Measurements from ENCODE around the gene BEND3. TPM values are rescaled to one million over a fixed set of nuclear protein-coding genes. Genes with fewer than 3 reads are reported as not detected.

Gene BEND3
- total and polyA plus RNA-seq, 2 of the 8 experiments (the other 6 are each of a cell fraction or from before 2014, with no cell fraction given), result 25.2 to 38.8 TPM

DNA sequence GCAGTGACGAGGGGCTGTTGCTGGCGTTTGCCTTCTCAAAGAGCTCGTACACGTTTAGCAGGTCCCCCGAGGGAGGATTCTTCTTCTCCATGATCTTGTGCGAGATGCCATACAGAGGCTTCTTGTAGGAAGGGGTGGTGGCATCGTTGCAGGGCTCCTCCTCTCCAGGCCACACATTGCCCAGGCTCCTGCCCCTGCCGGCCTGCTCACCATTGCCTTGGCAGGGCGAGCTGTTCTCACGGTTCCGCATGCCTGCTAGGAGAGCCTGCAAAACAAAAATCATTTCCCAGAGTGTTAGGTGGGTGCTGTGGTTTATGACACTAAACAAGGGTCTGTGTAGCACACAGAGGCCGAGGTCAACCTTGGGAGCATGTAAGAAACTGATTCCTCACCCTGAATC, 44.6 kb downstream of the BEND3 start:
- H4K5ac ChIP-seq (ENCODE audit: insufficient read length, low read depth, low read length), result no peak overlapping the region
- ChIA-PET CTCF (ENCODE audit: partially characterized antibody) (interaction anchor here (0.6 to 1.4 kb wide), 6 partner anchors 8 to 633 kb away, joined by 3 to 4 read pairs (median 4); no protein-coding TSS in a partner anchor), POLR2A (ENCODE audit: partially characterized antibody) (interaction anchor here (1.4 to 1.6 kb wide), 2 partner anchors 9 to 13 kb away, joined by 3 to 4 read pairs; no protein-coding TSS in a partner anchor)
- H3K14ac ChIP-seq (ENCODE audit: insufficient read length), result no peak overlapping the region
- no peak for FAIRE-seq
- no peak overlapping the region for H3K56ac ChIP-seq (replicated peaks; ENCODE audit: insufficient read length, low read depth, low read length)
- H2BK12ac ChIP-seq (ENCODE audit: low read depth, low read length), result no peak overlapping the region
- H3K23ac ChIP-seq (ENCODE audit: insufficient read length), result no peak overlapping the region
- no peak overlapping the region for H3K18ac ChIP-seq (ENCODE audit: extremely low read depth, low read length)
- H2BK20ac ChIP-seq (ENCODE audit: low read length), result no peak overlapping the region
- H4K20me1 ChIP-seq (replicated peaks in 1 of 2; ENCODE audit: control insufficient read depth in 1 of 2, insufficient read depth in 2 of 2, low read length in 2 of 2), result no peaks in the 10 kb centered on the region
- no peak for DNase-seq (ENCODE audit: low read depth in 1 of 2, low spot score in 2 of 2)
- H3K23me2 ChIP-seq (ENCODE audit: low read depth, low read length), result no peaks in the 10 kb centered on the region
- no peaks in the 10 kb centered on the region for H3K9me3 ChIP-seq (ENCODE audit: insufficient read depth in 2 of 2, low read depth in 1 of 2, low read length in 1 of 2)
- no peak overlapping the region for H2BK15ac ChIP-seq (ENCODE audit: low read length)
- H3K4me3 ChIP-seq (ENCODE audit: extremely low read depth in 1 of 4, insufficient read depth in 2 of 4, low read depth in 3 of 4, low read length in 4 of 4), result no peak overlapping the region
- no peak overlapping the region for H3K4ac ChIP-seq (replicated peaks; ENCODE audit: insufficient read length, low read depth, low read length)
- no peak overlapping the region for H4K91ac ChIP-seq (replicated peaks; ENCODE audit: insufficient read length, low read length)
- H3K27ac ChIP-seq (ENCODE audit: low read depth, low read length), result no peak overlapping the region
- 90% methylated on average over 12 of the region's 12 CpGs; no CpG with 5 or more reads in 1 of the 2 experiments for WGBS, 2 experiments (ENCODE audit: extremely low coverage in 1 of 2, insufficient coverage in 1 of 2, insufficient read length in 1 of 2, insufficient replicate concordance in 2 of 2, low coverage in 1 of 2, low lambda C conversion rate in 2 of 2, missing lambda C conversion rate in 1 of 2)
- H3K79me2 ChIP-seq (ENCODE audit: control insufficient read depth in 1 of 2, insufficient read depth in 2 of 2, low read length in 2 of 2), result no peaks in the 10 kb centered on the region
- TF ChIP-seq TEAD4 (IDR thresholded peaks at IDR 0.05; ENCODE audit: low read depth, low read length), result no peak
- no peak for TF ChIP-seq RBBP5 (IDR thresholded peaks at IDR 0.05; ENCODE audit: borderline replicate concordance, low read depth, low read length)
- no peak overlapping the region for H3K4me2 ChIP-seq (ENCODE audit: insufficient read depth in 1 of 2, low read depth in 2 of 2, low read length in 2 of 2)
- no peak overlapping the region for H2AFZ ChIP-seq (ENCODE audit: low read length)
- H2BK120ac ChIP-seq (replicated peaks; ENCODE audit: low read depth, low read length), result no peak overlapping the region
- H2AK5ac ChIP-seq (ENCODE audit: low read depth, low read length), result no peak overlapping the region
- H3K36me3 ChIP-seq (ENCODE audit: control insufficient read depth in 2 of 4, insufficient read depth in 4 of 4, low read length in 3 of 4), result peaks cover 7 to 58% (median 29%) of the 10 kb centered on the region in 4 experiments; a peak in 7 of 8 replicates
- H3K27me3 ChIP-seq (replicated peaks in 1 of 4; ENCODE audit: control insufficient read depth in 3 of 4, extremely low read depth in 1 of 4, insufficient read depth in 3 of 4, low read length in 3 of 4), result no peaks in the 10 kb centered on the region
- H3K79me1 ChIP-seq (ENCODE audit: low read depth, low read length), result peaks cover 2% of the 10 kb centered on the region; the same call in 1 of the 2 replicates
- no peak overlapping the region for H2BK5ac ChIP-seq (ENCODE audit: low read depth, low read length)
- peaks cover 0 to 7% (median 2%) of the 10 kb centered on the region in 4 experiments; a peak in 5 of 7 replicates for H3K4me1 ChIP-seq (replicated peaks in 1 of 4; ENCODE audit: control insufficient read depth in 3 of 4, insufficient read depth in 4 of 4, low read length in 3 of 4)
- H4K8ac ChIP-seq (ENCODE audit: extremely low read depth, insufficient read depth, low read length), result no peak overlapping the region
- H3K9ac ChIP-seq (replicated peaks in 1 of 4; ENCODE audit: extremely low read depth in 1 of 4, low read depth in 3 of 4, low read length in 3 of 4), result no peak overlapping the region
